Panc1 (cell line): ENCODE data around the gene ITFG2. TPM values are rescaled to one million over a fixed set of nuclear protein-coding genes. Genes with fewer than 3 reads are reported as not detected.

Source experiments
- ATAC-seq: fragments of 200-7000 bp; cut with Tn5 transposase; 2 replicates; pipeline ENCODE4 v1.9.1; 2020; ENCODE audit warnings: mild to moderate bottlenecking, moderate library complexity
- BruUV-seq: library from RNA; stranded (reverse); fragments of 400-500 nt; replicated peaks from 2 replicates; lab custom pipeline; 2021; lab: Mats Ljungman, UMichigan
- CTCF ChIA-PET: fragments of 300-600 bp; sonication (Branson Sonifier 250); formaldehyde crosslinking; loops from one replicate; lab custom pipeline; 2022; ENCODE audit warnings: antibody characterized with exemption; lab: Charles Lee
- POLR2A ChIA-PET: fragments of 300-600 bp; sonication (Branson Sonifier 250); formaldehyde crosslinking; loops from one replicate; lab custom pipeline; 2022; ENCODE audit warnings: antibody characterized with exemption; lab: Charles Lee
- DNase-seq: peaks from one replicate; pipeline ENCODE4 v3.0.0-alpha.2; 2010; ENCODE audit warnings: low read depth, low spot score
- H3K27ac ChIP-seq: 2 replicates; pipeline ENCODE4 v1.5.1; 2011; ENCODE audit warnings: mild to moderate bottlenecking, low read length, inconsistent platforms
- H3K27me3 ChIP-seq: fragments of 200-500 bp; sonication (Bioruptor generic); 2 replicates; pipeline ENCODE4 v1.6.0; 2014; ENCODE audit warnings: low read length, inconsistent platforms; ENCODE audit not compliant: control insufficient read depth, insufficient read depth
- H3K36me3 ChIP-seq: fragments of 200-500 bp; sonication (Bioruptor generic); 2 replicates; pipeline ENCODE4 v1.5.1; 2014; ENCODE audit warnings: inconsistent platforms, mild to moderate bottlenecking, low read length, moderate library complexity; ENCODE audit not compliant: control insufficient read depth, insufficient read depth
- H3K4me1 ChIP-seq: 2 replicates; pipeline ENCODE4 v1.5.1; 2011; ENCODE audit warnings: inconsistent platforms, mild to moderate bottlenecking, low read length, moderate library complexity; ENCODE audit not compliant: control insufficient read depth, insufficient read depth
- H3K4me3 ChIP-seq, 2 experiments: 2 replicates each; pipeline ENCODE4 v1.5.1; 2011 to 2012; ENCODE audit warnings: low read depth in 2 of 2, low read length in 2 of 2, mild to moderate bottlenecking in 2 of 2, inconsistent platforms in 1 of 2, moderate library complexity in 1 of 2
- H3K9me3 ChIP-seq: fragments of 200-500 bp; sonication (Bioruptor generic); 2 replicates; pipeline ENCODE4 v1.5.1; 2014; ENCODE audit warnings: low read depth, mild to moderate bottlenecking, inconsistent platforms, low read length, moderate library complexity; ENCODE audit not compliant: control insufficient read depth, insufficient read depth
- CTCF ChIP-seq: fragments of 450-650 bp; IDR thresholded peaks from 2 replicates; pipeline ENCODE4 v1.5.1; 2017; ENCODE audit warnings: mild to moderate bottlenecking
- POLR2AphosphoS5 ChIP-seq: IDR thresholded peaks from 2 replicates; pipeline ENCODE4 v1.6.1; 2012; ENCODE audit warnings: mild to moderate bottlenecking, low read depth, low read length, moderate library complexity
- REST ChIP-seq, 2 experiments: IDR thresholded peaks; 2 replicates each; pipeline ENCODE4 v1.6.1; 2011 to 2012; ENCODE audit warnings: low read depth in 2 of 2, control low read depth in 1 of 2, low read length in 1 of 2, mild to moderate bottlenecking in 1 of 2, moderate library complexity in 1 of 2; ENCODE audit not compliant: insufficient read depth in 1 of 2
- SIN3A ChIP-seq: IDR thresholded peaks from 2 replicates; pipeline ENCODE4 v1.6.1; 2012; ENCODE audit warnings: low read depth, mild to moderate bottlenecking, low read length, moderate library complexity, borderline replicate concordance; ENCODE audit not compliant: insufficient read depth
- TCF7L2 ChIP-seq: IDR thresholded peaks from 2 replicates; pipeline ENCODE4 v1.6.1; 2011; ENCODE audit warnings: mild to moderate bottlenecking, low read depth, low read length, inconsistent platforms
- in situ Hi-C: cut with HindIII; loops from 2 replicates; pipeline ENCODE4 v1.10.0; 2016; ENCODE audit warnings: low sequenced_read_pairs, low pct_unique_long_range_greater_than_20kb
- intact Hi-C: fragments of 100-400 bp; cut with micrococcal nuclease; formaldehyde crosslinking; loops from one replicate; pipeline ENCODE4 v1.10.0; 2022; ENCODE audit not compliant: unreplicated experiment
- total RNA-seq: library from RNA; stranded (reverse); gene quantifications from one replicate; pipeline ENCODE4 v1.2.1, GENCODE V29; 2021; ENCODE audit not compliant: unreplicated experiment

ITFG2 gene
- total RNA-seq, 1 experiment from 2014 or later = 17.4 TPM

GRCh38 chr12:2820432-2820831, 8.0 kb downstream of the ITFG2 start:
- DNase-seq = no peak
- no peak for ATAC-seq
- no peak for TF ChIP-seq POLR2AphosphoS5
- TF ChIP-seq CTCF = no peak
- TF ChIP-seq SIN3A = no peak
- no peak for TF ChIP-seq TCF7L2
- no peak for TF ChIP-seq REST (IDR thresholded peaks at IDR 0.05; ENCODE audit: insufficient read depth in 1 of 2, low read depth in 2 of 2, low read length in 1 of 2)
- in situ Hi-C loops = no loop called here
- Histone ChIP-seq H3K9me3 (no peaks in the 10 kb centered on the region), H3K27me3 (no peaks in the 10 kb centered on the region), H3K27ac (no peak overlapping the region), H3K4me1 (no peaks in the 10 kb centered on the region), H3K36me3 (0 out of 2 replicates have a peak, but pooled peaks cover 2% of the 10 kb centered on the region), H3K4me3 (no peak overlapping the region)
- intact Hi-C loops = no loop called here
- no TSS peak for BruUV-seq
- POLR2A ChIA-PET = no interaction called here
- CTCF ChIA-PET = no interaction called here

GRCh38 chr12:2823483-2823882, 11.0 kb downstream of the ITFG2 start:
- no TSS peak for BruUV-seq
- POLR2A ChIA-PET = interaction anchor here (0.6 kb wide), 1 partner anchor 21 kb away, joined by 3 read pairs; no protein-coding TSS in a partner anchor
- ATAC-seq = no peak
- no peaks in the 10 kb centered on the region for H3K9me3 ChIP-seq
- H3K27me3 ChIP-seq = no peaks in the 10 kb centered on the region
- no peak overlapping the region for H3K4me3 ChIP-seq
- TF ChIP-seq POLR2AphosphoS5 (no peak), SIN3A (no peak), REST (IDR thresholded peaks at IDR 0.05; ENCODE audit: insufficient read depth in 1 of 2, low read depth in 2 of 2, low read length in 1 of 2) (no peak), CTCF (no peak), TCF7L2 (no peak)
- 0 out of 2 replicates have a peak, but pooled peaks cover 2% of the 10 kb centered on the region for H3K36me3 ChIP-seq
- CTCF ChIA-PET = no interaction called here
- intact Hi-C loops = no loop called here
- H3K27ac ChIP-seq = no peak overlapping the region
- in situ Hi-C loops = no loop called here
- no peak for DNase-seq
- H3K4me1 ChIP-seq = no peaks in the 10 kb centered on the region
